GM12873 (cell line): ENCODE data around the gene ICA1.

Experiments
- CTCF ChIP-seq: IDR thresholded peaks from 2 replicates; pipeline ENCODE4 v1.5.1; 2012; ENCODE audit warnings: low read depth, mild to moderate bottlenecking, moderate library complexity, low read length, control low read depth; ENCODE audit not compliant: insufficient read depth; ENCODE audit errors: missing control alignments

The ICA1 gene

DNA sequence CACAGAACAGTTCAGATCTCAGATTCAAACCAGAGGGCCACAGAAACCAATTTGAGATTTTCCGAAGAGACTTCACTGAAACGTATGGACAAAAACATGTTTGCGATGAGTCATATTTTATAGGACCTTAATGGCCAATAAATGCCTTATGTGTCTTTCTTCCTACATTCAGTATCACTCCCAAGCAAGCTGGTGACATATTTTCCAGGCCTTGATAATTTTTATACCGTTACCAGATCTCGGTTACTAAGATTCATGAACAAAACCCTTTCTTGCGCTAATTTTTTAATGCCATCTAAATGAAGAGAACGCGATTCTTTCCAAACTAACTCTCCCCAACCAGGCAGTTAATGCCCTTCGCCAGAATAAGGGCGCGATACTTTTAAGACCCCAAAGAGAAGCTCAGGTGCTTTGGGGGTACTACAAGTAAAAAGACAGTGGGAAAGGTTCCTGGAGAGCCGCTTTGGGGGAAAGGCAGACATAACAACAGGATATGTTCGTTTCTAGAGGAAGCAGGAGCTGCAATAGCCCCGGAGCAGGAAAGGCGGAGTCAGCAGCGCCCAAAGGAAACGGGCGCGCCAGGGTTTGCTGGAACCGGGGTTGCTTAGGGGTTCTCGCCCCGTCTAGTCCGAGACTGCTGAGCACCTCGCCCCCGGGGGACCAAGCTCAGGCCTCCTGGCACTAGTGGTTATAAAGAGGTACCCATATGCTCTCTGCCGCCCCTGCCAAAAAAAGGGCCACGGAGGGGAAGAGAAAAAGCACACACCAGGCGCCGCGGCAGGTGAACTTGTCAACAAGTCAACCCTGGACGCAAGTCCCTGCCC is 884 bp downstream of the ICA1 start:
- no peak for TF ChIP-seq CTCF

DNA sequence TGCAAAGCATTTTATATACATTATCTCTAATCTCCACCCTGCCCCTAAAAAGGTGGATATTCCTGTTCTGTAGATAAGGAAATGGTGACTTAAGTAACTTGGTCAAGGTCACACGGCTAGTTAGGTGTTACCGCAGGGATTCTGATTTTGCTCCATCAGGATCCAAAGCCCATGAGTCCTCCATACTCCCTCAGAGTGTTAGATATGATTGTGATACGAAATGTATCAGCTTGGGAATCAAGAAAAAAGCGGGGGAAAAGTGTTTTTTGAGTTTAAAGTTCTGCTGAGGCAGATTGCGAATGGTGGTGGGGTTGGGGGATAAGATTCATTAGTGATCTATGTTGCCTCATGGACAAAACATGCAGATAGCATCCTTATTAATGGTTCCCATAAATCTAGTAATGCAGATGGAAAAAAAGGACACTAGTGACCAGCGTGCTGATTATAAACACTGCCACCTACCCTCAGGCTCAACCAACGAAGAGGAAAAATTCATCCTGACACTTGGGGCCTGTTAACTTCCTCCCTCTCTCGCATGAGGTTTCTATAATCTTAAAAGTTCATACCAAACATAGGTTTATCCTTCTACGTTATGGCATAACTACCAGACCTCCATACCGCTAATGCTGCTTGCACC is 2.3 kb downstream of the ICA1 start:
- no peak for TF ChIP-seq CTCF

GRCh38 chr7:8258734-8259133 is 3.2 kb downstream of the ICA1 start:
- no peak for TF ChIP-seq CTCF

- TF ChIP-seq CTCF = no peak
Measured at GRCh38 chr7:8258166-8258565, 3.8 kb downstream of the ICA1 start.

GRCh38 chr7:8255680-8256655 is 6.0 kb downstream of the ICA1 start:
- TF ChIP-seq CTCF = no peak

DNA sequence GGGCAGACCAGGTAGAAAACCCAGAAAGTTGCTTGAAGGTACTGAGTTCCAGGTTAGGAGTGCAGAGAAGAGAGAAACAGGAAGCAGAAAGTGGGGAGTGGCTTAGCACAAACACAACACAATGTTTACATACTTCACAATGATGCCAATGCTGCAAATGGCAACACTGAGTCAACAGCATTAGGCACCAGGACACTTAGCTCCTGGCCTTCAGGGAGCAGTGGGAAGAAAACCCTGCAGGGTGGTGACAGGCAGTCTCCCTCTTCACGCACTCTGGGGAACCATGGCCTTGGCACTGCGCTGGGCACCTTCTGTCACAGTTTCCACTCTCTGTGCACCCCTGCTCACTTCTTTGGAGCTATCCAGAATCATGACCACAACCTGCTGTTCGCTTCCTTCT is 7.3 kb downstream of the ICA1 start:
- no peak for TF ChIP-seq CTCF

- no peak for TF ChIP-seq CTCF
Measured at GRCh38 chr7:8254215-8254614, 7.8 kb downstream of the ICA1 start.
